ENCODE results near the gene TNFRSF14. TPM values are rescaled to one million over a fixed set of nuclear protein-coding genes. Genes with fewer than 3 reads are reported as not detected.

The TNFRSF14 gene
- total RNA-seq, 2 experiments from 2014 or later, result 191 to 194 TPM

DNA sequence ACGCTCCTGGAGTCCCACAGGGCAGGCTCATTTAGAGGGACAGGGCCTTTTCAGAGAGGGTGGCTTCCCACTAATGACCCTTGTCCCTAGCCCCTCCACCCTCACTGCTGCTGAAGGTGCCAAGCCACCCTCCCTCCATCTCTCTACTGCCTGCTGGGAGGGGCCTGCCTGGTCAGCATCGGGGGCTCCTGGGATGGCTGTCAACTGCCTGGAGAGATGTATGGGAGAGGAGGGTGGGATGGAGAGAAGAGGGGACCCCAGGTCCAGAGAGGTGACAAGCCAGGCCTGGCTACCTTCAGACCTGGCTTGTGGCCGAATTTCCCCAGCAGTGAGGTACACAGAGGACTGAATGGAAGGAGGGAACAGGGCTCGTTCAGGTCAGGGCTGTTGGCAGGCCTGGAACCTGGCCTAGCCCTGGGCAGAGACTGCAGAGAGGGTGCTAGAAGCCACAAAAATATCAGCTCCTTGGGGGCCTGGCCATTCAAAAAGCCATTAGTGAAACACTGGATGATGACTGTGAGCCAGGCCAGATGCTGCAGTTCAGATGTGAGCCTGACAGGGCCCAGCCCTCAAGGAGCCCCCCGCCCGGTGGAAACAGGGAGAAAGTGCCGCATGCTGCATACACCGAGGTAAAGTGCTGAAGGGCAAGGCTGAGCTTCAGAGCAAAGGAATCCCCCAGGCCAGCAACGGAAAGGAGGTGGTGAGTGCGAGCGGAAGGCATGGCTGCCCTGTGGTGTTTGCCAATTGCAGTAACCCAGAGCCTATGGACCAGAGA is 56.6 kb downstream of the TNFRSF14 start:
- no peaks in the 10 kb centered on the region for H3K36me3 ChIP-seq (ENCODE audit: insufficient read depth, low read length)
- ChIA-PET CTCF (no interaction called here), POLR2A (no interaction called here)
- Mint-ChIP-seq H3K27me3 (peaks cover 3% of the 10 kb centered on the region), H3K4me1 (ENCODE audit: low read depth) (no peaks in the 10 kb centered on the region), H3K9me3 (peaks cover 20% of the 10 kb centered on the region), H3K4me3 (no peak overlapping the region), H3K36me3 (ENCODE audit: low read depth) (peaks cover 4% of the 10 kb centered on the region), H3K27ac (no peak overlapping the region)
- no peak overlapping the region for H3K27ac ChIP-seq (ENCODE audit: low read depth in 1 of 2, low read length in 2 of 2)
- DNase-seq, result peak in 1 of 14 experiments; percentile 14
- no peaks in the 10 kb centered on the region for H3K27me3 ChIP-seq (ENCODE audit: control insufficient read depth in 1 of 2, insufficient read depth in 2 of 2, low read length in 2 of 2)
- TF ChIP-seq, protein P1, sequence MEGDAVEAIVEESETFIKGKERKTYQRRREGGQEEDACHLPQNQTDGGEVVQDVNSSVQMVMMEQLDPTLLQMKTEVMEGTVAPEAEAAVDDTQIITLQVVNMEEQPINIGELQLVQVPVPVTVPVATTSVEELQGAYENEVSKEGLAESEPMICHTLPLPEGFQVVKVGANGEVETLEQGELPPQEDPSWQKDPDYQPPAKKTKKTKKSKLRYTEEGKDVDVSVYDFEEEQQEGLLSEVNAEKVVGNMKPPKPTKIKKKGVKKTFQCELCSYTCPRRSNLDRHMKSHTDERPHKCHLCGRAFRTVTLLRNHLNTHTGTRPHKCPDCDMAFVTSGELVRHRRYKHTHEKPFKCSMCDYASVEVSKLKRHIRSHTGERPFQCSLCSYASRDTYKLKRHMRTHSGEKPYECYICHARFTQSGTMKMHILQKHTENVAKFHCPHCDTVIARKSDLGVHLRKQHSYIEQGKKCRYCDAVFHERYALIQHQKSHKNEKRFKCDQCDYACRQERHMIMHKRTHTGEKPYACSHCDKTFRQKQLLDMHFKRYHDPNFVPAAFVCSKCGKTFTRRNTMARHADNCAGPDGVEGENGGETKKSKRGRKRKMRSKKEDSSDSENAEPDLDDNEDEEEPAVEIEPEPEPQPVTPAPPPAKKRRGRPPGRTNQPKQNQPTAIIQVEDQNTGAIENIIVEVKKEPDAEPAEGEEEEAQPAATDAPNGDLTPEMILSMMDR (IDR thresholded peaks at IDR 0.05), result no peak
- ATAC-seq (ENCODE audit: poor library complexity), result no peak
- H3K4me1 ChIP-seq (ENCODE audit: insufficient read depth, low read length), result peaks cover 3% of the 10 kb centered on the region
- intact Hi-C loops (cut with DNase I, micrococcal nuclease), result no loop called here
- no peak overlapping the region for H3K4me3 ChIP-seq (ENCODE audit: low read length)
- H3K9me3 ChIP-seq (ENCODE audit: control insufficient read depth in 1 of 2, insufficient read depth in 1 of 2, low read length in 2 of 2), result peaks cover 18 to 30% of the 10 kb centered on the region in 2 experiments

Other genes starting within 250 kb of the TNFRSF14 start
- gene MORN1, start 164.8 kb upstream of the TNFRSF14 start, total RNA-seq, result 1 to 10 TPM; 5.3 to 6.5 TPM
- gene RER1, start 164.5 kb upstream of the TNFRSF14 start, total RNA-seq, result 10 to 100 TPM; 57.9 to 60.7 TPM
- 10 to 100 TPM; 12.0 to 12.5 TPM for gene PEX10, start 143.8 kb upstream of the TNFRSF14 start, total RNA-seq
- gene PLCH2, start 80.1 kb upstream of the TNFRSF14 start, total RNA-seq, result 10 to 100 TPM; 47.6 to 48.1 TPM
- 10 to 100 TPM; 42.9 to 47.0 TPM for gene PANK4, start 29.8 kb upstream of the TNFRSF14 start, total RNA-seq
- not detected for gene HES5, start 26.1 kb upstream of the TNFRSF14 start, total RNA-seq
- 10 to 100 TPM; 11.0 to 12.8 TPM for gene PRXL2B, start 30.4 kb downstream of the TNFRSF14 start, total RNA-seq
- gene MMEL1, start 76.6 kb downstream of the TNFRSF14 start, total RNA-seq, result 1 to 10 TPM in 1 of 2 experiments, under 1 TPM in 1; 0.67 to 1.8 TPM
- gene TTC34, start 245.3 kb downstream of the TNFRSF14 start, total RNA-seq, result 1 to 10 TPM; 1.3 TPM

Measured in CD4-positive, alpha-beta T cell (primary cell).